ENCODE results near the gene KRTAP9-1.

Gene KRTAP9-1

GRCh38 chr17:41184480-41184961 lies 5.2 kb upstream of the KRTAP9-1 start, which contains the start of gene KRTAP4-1:
KRTAP4-1 (minus strand) TSS chr17:41184911; CDS start chr17:41184854, 57 bp downstream.
- no peak for TF ChIP-seq CTCF (IDR thresholded peaks at IDR 0.05; ENCODE audit: borderline replicate concordance, insufficient read depth, low read depth, low read length)
- no peak within 1 kb of the TSS for H3K4me3 ChIP-seq (ENCODE audit: low read depth, low read length)

GRCh38 chr17:41185001-41185400 lies 4.7 kb upstream of the KRTAP9-1 start:
- H3K4me3 ChIP-seq (ENCODE audit: low read depth, low read length) = no peak overlapping the region
- no peak for TF ChIP-seq CTCF (IDR thresholded peaks at IDR 0.05; ENCODE audit: borderline replicate concordance, insufficient read depth, low read depth, low read length)

GRCh38 chr17:41186872-41187271 lies 2.8 kb upstream of the KRTAP9-1 start:
- no peak for TF ChIP-seq CTCF (IDR thresholded peaks at IDR 0.05; ENCODE audit: borderline replicate concordance, insufficient read depth, low read depth, low read length)
- no peak overlapping the region for H3K4me3 ChIP-seq (ENCODE audit: low read depth, low read length)

GRCh38 chr17:41190328-41190727 lies 641 bp downstream of the KRTAP9-1 start:
- TF ChIP-seq CTCF (IDR thresholded peaks at IDR 0.05; ENCODE audit: borderline replicate concordance, insufficient read depth, low read depth, low read length) = no peak
- H3K4me3 ChIP-seq (ENCODE audit: low read depth, low read length) = no peak overlapping the region

GRCh38 chr17:41196068-41196467 lies 6.4 kb downstream of the KRTAP9-1 start:
- TF ChIP-seq CTCF (IDR thresholded peaks at IDR 0.05; ENCODE audit: borderline replicate concordance, insufficient read depth, low read depth, low read length) = no peak

GRCh38 chr17:41199421-41200078 lies 9.9 kb downstream of the KRTAP9-1 start:
- TF ChIP-seq CTCF (IDR thresholded peaks at IDR 0.05; ENCODE audit: borderline replicate concordance, insufficient read depth, low read depth, low read length) = no peak

More at GRCh38 chr17:41196068-41196467, 6.4 kb downstream of the KRTAP9-1 start:
- no peak overlapping the region for H3K4me3 ChIP-seq (ENCODE audit: low read depth, low read length)

GRCh38 chr17:41211845-41212466 lies 22.3 kb downstream of the KRTAP9-1 start:
- TF ChIP-seq CTCF (IDR thresholded peaks at IDR 0.05; ENCODE audit: borderline replicate concordance, insufficient read depth, low read depth, low read length) = no peak
- H3K4me3 ChIP-seq (ENCODE audit: low read depth, low read length) = no peak overlapping the region

More at GRCh38 chr17:41199421-41200078, 9.9 kb downstream of the KRTAP9-1 start:
- no peak overlapping the region for H3K4me3 ChIP-seq (ENCODE audit: low read depth, low read length)

Measured in GM12875 (cell line).